ENCODE measurements around the gene CEMIP2. TPM values are rescaled to one million over a fixed set of nuclear protein-coding genes. Genes with fewer than 3 reads are reported as not detected.
A peak's percentile ranks its signal among the peaks of the same experiment; 100 is the strongest.

The CEMIP2 gene
- total and polyA plus RNA-seq, 2 of the 13 experiments (the other 11 are each of a cell fraction or from before 2014, with no cell fraction given): 94.3 to 128 TPM

GRCh38 chr9:71729816-71730526 is 38.3 kb downstream of the CEMIP2 start:
- FAIRE-seq (no peak), DNase-seq (ENCODE audit: low spot score) (no peak), ATAC-seq (no peak)
- CTCF ChIA-PET (ENCODE audit: low intra/inter-chr PET ratio, low total read pairs): no interaction called here
- Histone ChIP-seq H3K4me1 (ENCODE audit: insufficient read depth, low read length) (peaks cover 39% of the 10 kb centered on the region), H3K27me3 (ENCODE audit: control insufficient read depth in 1 of 2, insufficient read depth in 2 of 2, low read length in 2 of 2) (no peaks in the 10 kb centered on the region), H2AFZ (ENCODE audit: low read length) (no peak overlapping the region), H3K27ac (ENCODE audit: extremely low read length, insufficient read depth, low read length) (no peak overlapping the region), H3K4me2 (ENCODE audit: low read depth, low read length) (no peak overlapping the region), H3K36me3 (replicated peaks in 1 of 2; ENCODE audit: control insufficient read depth in 1 of 2, insufficient read depth in 2 of 2, low read length in 2 of 2) (peaks cover 26 to 68% of the 10 kb centered on the region in 2 experiments), H4K20me1 (ENCODE audit: insufficient read depth, low read length) (no peaks in the 10 kb centered on the region), H3K9ac (ENCODE audit: insufficient read depth, low read depth, low read length) (no peak overlapping the region), H3K9me3 (ENCODE audit: low read length) (no peaks in the 10 kb centered on the region), H3K4me3 (replicated peaks in 1 of 3; ENCODE audit: insufficient read depth in 1 of 3, low read depth in 2 of 3, low read length in 3 of 3) (no peak overlapping the region), H3K79me2 (ENCODE audit: insufficient read depth, low read length) (peaks cover 9% of the 10 kb centered on the region)
- intact Hi-C loops (cut with micrococcal nuclease; ENCODE audit: unreplicated experiment) (no loop called here), in situ Hi-C loops (cut with HindIII; ENCODE audit: extremely low pct_ligation_motif_present, low pct_unique_long_range_greater_than_20kb) (loop anchor here (5.0 kb wide), 1 partner anchor 37 kb away; the partner anchor contains the start of gene CEMIP2)
- BruUV-seq (replicated peaks): no TSS peak
- TF ChIP-seq BHLHE40 (IDR thresholded peaks at IDR 0.05; ENCODE audit: low read length) (no peak), PHB2 (IDR thresholded peaks at IDR 0.05; ENCODE audit: partially characterized antibody) (no peak), KLF12 (CRISPR knock-in tag; IDR thresholded peaks at IDR 0.05; ENCODE audit: borderline replicate concordance) (no peak), SRSF4 (IDR thresholded peaks at IDR 0.05; ENCODE audit: low read depth, low read length, poor library complexity, severe bottlenecking) (no peak), ZNF326 (CRISPR knock-in tag; IDR thresholded peaks at IDR 0.05; ENCODE audit: borderline replicate concordance) (no peak), TBX2 (CRISPR knock-in tag; IDR thresholded peaks at IDR 0.05; ENCODE audit: borderline replicate concordance) (no peak), PITX1 (CRISPR knock-in tag; IDR thresholded peaks at IDR 0.05) (no peak)
- POLR2A ChIA-PET: no interaction called here
- 95% methylated on average over 6 of the region's 6 CpGs for WGBS (ENCODE audit: low lambda C conversion rate)

DNA sequence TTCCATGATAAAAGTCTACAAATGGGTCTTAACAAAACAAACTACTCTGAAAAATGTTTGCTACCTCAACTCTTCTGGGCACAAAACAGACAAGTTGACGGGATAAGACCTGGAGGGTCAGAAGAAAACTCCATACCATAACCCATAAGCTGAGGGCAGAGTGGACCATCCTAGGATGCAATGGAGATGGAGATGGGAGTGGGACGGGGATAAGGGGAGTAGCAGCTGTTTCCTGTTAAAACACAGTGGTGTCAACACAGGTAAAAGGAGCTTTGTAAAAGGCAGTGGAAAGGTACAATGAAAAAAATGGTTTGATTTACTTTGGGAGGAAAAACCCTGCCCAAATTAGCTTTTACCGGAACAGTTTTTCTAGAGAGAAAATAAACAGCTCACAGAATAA is 41.6 kb downstream of the CEMIP2 start:
- peaks cover 48% of the 10 kb centered on the region for H3K4me1 ChIP-seq (ENCODE audit: insufficient read depth, low read length)
- H3K9me3 ChIP-seq (ENCODE audit: low read length): no peaks in the 10 kb centered on the region
- no peaks in the 10 kb centered on the region for H3K27me3 ChIP-seq (ENCODE audit: control insufficient read depth in 1 of 2, insufficient read depth in 2 of 2, low read length in 2 of 2)
- ChIA-PET POLR2A (interaction anchor here (1.1 to 1.6 kb wide), 3 partner anchors 29 to 43 kb away, joined by 3 to 9 read pairs (median 4); partner anchors contain the start of gene CEMIP2), CTCF (ENCODE audit: low intra/inter-chr PET ratio, low total read pairs) (no interaction called here)
- no peak overlapping the region; the same call in 1 of the 2 replicates for H3K4me2 ChIP-seq (ENCODE audit: low read depth, low read length)
- peaks cover 7% of the 10 kb centered on the region for H3K79me2 ChIP-seq (ENCODE audit: insufficient read depth, low read length)
- no peaks in the 10 kb centered on the region for H4K20me1 ChIP-seq (ENCODE audit: insufficient read depth, low read length)
- FAIRE-seq (no peak), DNase-seq (ENCODE audit: low spot score) (no peak), ATAC-seq (no peak; the same call in 2 of the 3 replicates)
- BruUV-seq (replicated peaks): TSS peak; percentile 2
- intact Hi-C loops (cut with micrococcal nuclease; ENCODE audit: unreplicated experiment) (loop anchor here (1.0 to 2.0 kb wide), 2 partner anchors 16 to 43 kb away; no protein-coding TSS in a partner anchor), in situ Hi-C loops (cut with HindIII; ENCODE audit: extremely low pct_ligation_motif_present, low pct_unique_long_range_greater_than_20kb) (loop anchor here (5.0 kb wide), 1 partner anchor 41 kb away; the partner anchor contains the start of gene CEMIP2)
- peaks cover 22 to 70% of the 10 kb centered on the region in 2 experiments for H3K36me3 ChIP-seq (replicated peaks in 1 of 2; ENCODE audit: control insufficient read depth in 1 of 2, insufficient read depth in 2 of 2, low read length in 2 of 2)
- no peak overlapping the region for H3K9ac ChIP-seq (ENCODE audit: insufficient read depth, low read depth, low read length)
- WGBS (ENCODE audit: low lambda C conversion rate): 64% methylated on average over 3 of the region's 3 CpGs
- TF ChIP-seq TFAP4 (IDR thresholded peaks at IDR 0.05; ENCODE audit: borderline replicate concordance, low read depth): peak; percentile 65; the same call in 1 of the 2 replicates
- TF ChIP-seq HOXA3 (CRISPR knock-in tag; IDR thresholded peaks at IDR 0.05): no peak
- TF ChIP-seq RBM22 (optimal IDR thresholded peaks at IDR 0.05; ENCODE audit: low read length): peak; percentile 89
- H3K27ac ChIP-seq (ENCODE audit: extremely low read length, insufficient read depth, low read length): peak overlapping the region; percentile 62
- H3K4me3 ChIP-seq (replicated peaks in 1 of 3; ENCODE audit: insufficient read depth in 1 of 3, low read depth in 2 of 3, low read length in 3 of 3): no peak overlapping the region
- H2AFZ ChIP-seq (ENCODE audit: low read length): no peak overlapping the region
